Osteocyte (in vitro differentiated cells): ENCODE data around the gene LRRC45. TPM values are rescaled to one million over a fixed set of nuclear protein-coding genes. Genes with fewer than 3 reads are reported as not detected.

Experiments used
- DNase-seq: peaks from one replicate; pipeline ENCODE4 v3.0.0; 2021; ENCODE audit warnings: mixed read lengths; ENCODE audit not compliant: unreplicated experiment; ENCODE audit errors: extremely low spot score
- H3K27ac Mint-ChIP-seq: one replicate; pipeline ENCODE4 v1.8.0; 2021; ENCODE audit warnings: mild to moderate bottlenecking, mixed read lengths; ENCODE audit not compliant: unreplicated experiment
- H3K27me3 Mint-ChIP-seq: one replicate; pipeline ENCODE4 v1.8.0; 2021; ENCODE audit warnings: mixed read lengths; ENCODE audit not compliant: unreplicated experiment
- H3K36me3 Mint-ChIP-seq: one replicate; pipeline ENCODE4 v1.8.0; 2021; ENCODE audit warnings: mixed read lengths; ENCODE audit not compliant: unreplicated experiment
- H3K4me1 Mint-ChIP-seq: one replicate; pipeline ENCODE4 v1.8.0; 2021; ENCODE audit warnings: mixed read lengths; ENCODE audit not compliant: unreplicated experiment
- H3K4me3 Mint-ChIP-seq: one replicate; pipeline ENCODE4 v1.8.0; 2021; ENCODE audit warnings: mild to moderate bottlenecking, moderate library complexity, mixed read lengths; ENCODE audit not compliant: unreplicated experiment
- H3K9me3 Mint-ChIP-seq: one replicate; pipeline ENCODE4 v1.8.0; 2021; ENCODE audit warnings: mixed read lengths; ENCODE audit not compliant: unreplicated experiment
- CTCF ChIP-seq: fragments of 200-600 bp; sonication (generic); IDR thresholded peaks from 2 replicates; pipeline ENCODE4 v1.5.0; 2021; ENCODE audit warnings: antibody characterized with exemption, mild to moderate bottlenecking, moderate library complexity
- total RNA-seq: library from RNA; stranded (reverse); gene quantifications from 2 replicates; pipeline ENCODE4 v1.2.1, GENCODE V29; 2021

The LRRC45 gene
- total RNA-seq, 1 donor from 2014 or later: 9.4 TPM

- Mint-ChIP-seq H3K36me3 (peaks cover 10% of the 10 kb centered on the region), H3K9me3 (no peaks in the 10 kb centered on the region), H3K27ac (no peak overlapping the region), H3K4me1 (peaks cover 28% of the 10 kb centered on the region), H3K4me3 (no peak overlapping the region), H3K27me3 (no peaks in the 10 kb centered on the region)
- TF ChIP-seq CTCF: no peak
- DNase-seq: no peak
These were observed 28.3 kb upstream of the LRRC45 start for GRCh38 chr17:81994593-81995462.

GRCh38 chr17:81995463-81996231 lies 27.5 kb upstream of the LRRC45 start:
- H3K4me3 Mint-ChIP-seq: no peak overlapping the region
- H3K27me3 Mint-ChIP-seq: no peaks in the 10 kb centered on the region

GRCh38 chr17:81996232-81996756 lies 26.8 kb upstream of the LRRC45 start:
- Mint-ChIP-seq H3K36me3 (peaks cover 10% of the 10 kb centered on the region), H3K27me3 (no peaks in the 10 kb centered on the region), H3K4me1 (peaks cover 22% of the 10 kb centered on the region), H3K27ac (no peak overlapping the region), H3K4me3 (no peak overlapping the region), H3K9me3 (no peaks in the 10 kb centered on the region)
- no peak for TF ChIP-seq CTCF
- DNase-seq: no peak

More at GRCh38 chr17:81995463-81996231, 27.5 kb upstream of the LRRC45 start:
- H3K9me3 Mint-ChIP-seq: no peaks in the 10 kb centered on the region
- DNase-seq: no peak
- TF ChIP-seq CTCF: no peak
- peaks cover 10% of the 10 kb centered on the region for H3K36me3 Mint-ChIP-seq
- H3K27ac Mint-ChIP-seq: no peak overlapping the region
- H3K4me1 Mint-ChIP-seq: peaks cover 27% of the 10 kb centered on the region

- no peak for DNase-seq
- H3K27ac Mint-ChIP-seq: no peak overlapping the region
- no peak for TF ChIP-seq CTCF
- no peaks in the 10 kb centered on the region for H3K9me3 Mint-ChIP-seq
- peaks cover 16% of the 10 kb centered on the region for H3K4me1 Mint-ChIP-seq
- H3K27me3 Mint-ChIP-seq: no peaks in the 10 kb centered on the region
- no peak overlapping the region for H3K4me3 Mint-ChIP-seq
- peaks cover 10% of the 10 kb centered on the region for H3K36me3 Mint-ChIP-seq
These were observed 26.2 kb upstream of the LRRC45 start for GRCh38 chr17:81996757-81997441.
